HEK293 (cell line): ENCODE measurements around the gene PIM3.

Source experiments
- CTCF ChIP-seq: fragments of 450-650 bp; formaldehyde crosslinking; IDR thresholded peaks from 2 replicates; pipeline ENCODE4 v1.5.1; 2016; ENCODE audit warnings: missing biosample characterization, missing genetic modification characterization
- MYNN ChIP-seq: fragments of 450-650 bp; formaldehyde crosslinking; IDR thresholded peaks from 2 replicates; pipeline ENCODE4 v1.5.1; 2016; ENCODE audit warnings: missing biosample characterization, missing genetic modification characterization, borderline replicate concordance
- REST ChIP-seq: fragments of 450-650 bp; formaldehyde crosslinking; IDR thresholded peaks from 2 replicates; pipeline ENCODE4 v1.5.1; 2016; ENCODE audit warnings: missing biosample characterization, missing genetic modification characterization
- TCF7L2 ChIP-seq: IDR thresholded peaks from 2 replicates; pipeline ENCODE4 v1.6.1; 2011; ENCODE audit warnings: low read depth, mild to moderate bottlenecking, inconsistent platforms, low read length, moderate library complexity, borderline replicate concordance
- ZBTB20 ChIP-seq: fragments of 450-650 bp; formaldehyde crosslinking; IDR thresholded peaks from 2 replicates; pipeline ENCODE4 v1.5.1; 2016; ENCODE audit warnings: missing biosample characterization, missing genetic modification characterization
- ZNF561 ChIP-seq: fragments of 450-650 bp; IDR thresholded peaks from 2 replicates; pipeline ENCODE4 v1.5.1; 2018; ENCODE audit warnings: missing biosample characterization, missing genetic modification characterization, borderline replicate concordance
- ZSCAN18 ChIP-seq: fragments of 450-650 bp; formaldehyde crosslinking; IDR thresholded peaks from 2 replicates; pipeline ENCODE4 v1.5.1; 2016; ENCODE audit warnings: missing biosample characterization, missing genetic modification characterization

- TF ChIP-seq CTCF (tag by site-specific recombination) (no peak), ZNF561 (tag by site-specific recombination) (no peak), MYNN (tag by site-specific recombination) (no peak), ZBTB20 (tag by site-specific recombination) (no peak), TCF7L2 (no peak), ZSCAN18 (no peak), REST (no peak)
Observed at GRCh38 chr22:49953027-49953679, 7.4 kb upstream of the PIM3 start.
